Neural progenitor cell (in vitro differentiated cells): ENCODE results near the gene RENBP.

Experiments used
- EZH2 ChIP-seq: fragments of 200-600 bp; sonication (generic); IDR thresholded peaks from 2 replicates; pipeline ENCODE4 v1.6.1; 2017; ENCODE audit warnings: antibody characterized with exemption, mild to moderate bottlenecking, moderate library complexity
- EZH2phosphoT487 ChIP-seq: fragments of 200-600 bp; sonication (generic); IDR thresholded peaks from 2 replicates; pipeline ENCODE4 v1.6.1; 2017; ENCODE audit warnings: antibody characterized with exemption
- TF ChIP-seq, protein P1 (sequence below): fragments of 200-600 bp; sonication (generic); IDR thresholded peaks from 2 replicates; pipeline ENCODE4 v1.5.1; 2017; ENCODE audit warnings: antibody characterized with exemption, mild to moderate bottlenecking

GRCh38 chrX:153963546-153963945 is 19.1 kb upstream of the RENBP start:
- TF ChIP-seq, protein P1, sequence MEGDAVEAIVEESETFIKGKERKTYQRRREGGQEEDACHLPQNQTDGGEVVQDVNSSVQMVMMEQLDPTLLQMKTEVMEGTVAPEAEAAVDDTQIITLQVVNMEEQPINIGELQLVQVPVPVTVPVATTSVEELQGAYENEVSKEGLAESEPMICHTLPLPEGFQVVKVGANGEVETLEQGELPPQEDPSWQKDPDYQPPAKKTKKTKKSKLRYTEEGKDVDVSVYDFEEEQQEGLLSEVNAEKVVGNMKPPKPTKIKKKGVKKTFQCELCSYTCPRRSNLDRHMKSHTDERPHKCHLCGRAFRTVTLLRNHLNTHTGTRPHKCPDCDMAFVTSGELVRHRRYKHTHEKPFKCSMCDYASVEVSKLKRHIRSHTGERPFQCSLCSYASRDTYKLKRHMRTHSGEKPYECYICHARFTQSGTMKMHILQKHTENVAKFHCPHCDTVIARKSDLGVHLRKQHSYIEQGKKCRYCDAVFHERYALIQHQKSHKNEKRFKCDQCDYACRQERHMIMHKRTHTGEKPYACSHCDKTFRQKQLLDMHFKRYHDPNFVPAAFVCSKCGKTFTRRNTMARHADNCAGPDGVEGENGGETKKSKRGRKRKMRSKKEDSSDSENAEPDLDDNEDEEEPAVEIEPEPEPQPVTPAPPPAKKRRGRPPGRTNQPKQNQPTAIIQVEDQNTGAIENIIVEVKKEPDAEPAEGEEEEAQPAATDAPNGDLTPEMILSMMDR, result no peak
- TF ChIP-seq EZH2 (no peak), EZH2phosphoT487 (no peak)
